GM18951 (cell line): ENCODE results near the gene H6PD.

Source experiments
- POLR2A ChIP-seq: IDR thresholded peaks from 4 replicates; pipeline ENCODE4 v1.6.1; 2011; ENCODE audit warnings: mild to moderate bottlenecking; ENCODE audit not compliant: insufficient read length, insufficient read depth; ENCODE audit errors: extremely low read depth
- in situ Hi-C: fragments of 300-500 bp; cut with MboI; formaldehyde crosslinking; loops from one replicate; pipeline ENCODE4 v1.12.0; 2022; ENCODE audit warnings: low sequenced_read_pairs, mixed read lengths, inconsistent platforms; ENCODE audit not compliant: unreplicated experiment

H6PD gene

GRCh38 chr1:9234223-9235095, at the start of gene H6PD:
H6PD (plus strand) TSS chr1:9234774; CDS start chr1:9244935, 10,161 bp downstream.
- TF ChIP-seq POLR2A: peak; percentile 95
- in situ Hi-C loops: no loop called here

- in situ Hi-C loops: no loop called here
- TF ChIP-seq POLR2A: no peak
These were observed 48.3 kb upstream of the H6PD start for GRCh38 chr1:9186082-9186859.

- no peak for TF ChIP-seq POLR2A
These were observed 47.6 kb upstream of the H6PD start for GRCh38 chr1:9187004-9187403.

GRCh38 chr1:9190234-9190633, 44.3 kb upstream of the H6PD start:
- no peak for TF ChIP-seq POLR2A
- in situ Hi-C loops: loop anchor here (10.0 kb wide), 1 partner anchor 85 kb away; no protein-coding TSS in a partner anchor

More at GRCh38 chr1:9187004-9187403, 47.6 kb upstream of the H6PD start:
- in situ Hi-C loops: no loop called here

GRCh38 chr1:9191231-9191630, 43.3 kb upstream of the H6PD start:
- in situ Hi-C loops: loop anchor here (10.0 kb wide), 1 partner anchor 86 kb away; no protein-coding TSS in a partner anchor
- no peak for TF ChIP-seq POLR2A

GRCh38 chr1:9192578-9193232, 41.9 kb upstream of the H6PD start:
- no peak for TF ChIP-seq POLR2A
- in situ Hi-C loops: loop anchor here (10.0 kb wide), 1 partner anchor 88 kb away; no protein-coding TSS in a partner anchor

GRCh38 chr1:9193233-9193625, 41.3 kb upstream of the H6PD start:
- TF ChIP-seq POLR2A: no peak
- in situ Hi-C loops: loop anchor here (10.0 kb wide), 1 partner anchor 88 kb away; no protein-coding TSS in a partner anchor

- no peak for TF ChIP-seq POLR2A
- in situ Hi-C loops: loop anchor here (10.0 kb wide), 1 partner anchor 89 kb away; no protein-coding TSS in a partner anchor
These were observed 40.5 kb upstream of the H6PD start for GRCh38 chr1:9194024-9194423.

- in situ Hi-C loops: loop anchor here (10.0 kb wide), 1 partner anchor 91 kb away; no protein-coding TSS in a partner anchor
These were observed 38.9 kb upstream of the H6PD start for GRCh38 chr1:9195651-9196050.

GRCh38 chr1:9196129-9197040, 38.2 kb upstream of the H6PD start:
- in situ Hi-C loops: loop anchor here (10.0 kb wide), 1 partner anchor 92 kb away; no protein-coding TSS in a partner anchor
- TF ChIP-seq POLR2A: no peak

More at GRCh38 chr1:9195651-9196050, 38.9 kb upstream of the H6PD start:
- TF ChIP-seq POLR2A: no peak

- in situ Hi-C loops: loop anchor here (10.0 kb wide), 1 partner anchor 93 kb away; no protein-coding TSS in a partner anchor
These were observed 37.1 kb upstream of the H6PD start for GRCh38 chr1:9197186-9198099.

More at GRCh38 chr1:9197186-9198099, 37.1 kb upstream of the H6PD start:
- TF ChIP-seq POLR2A: no peak
